ENCODE results near the gene PANK2. TPM values are rescaled to one million over a fixed set of nuclear protein-coding genes. Genes with fewer than 3 reads are reported as not detected.
"Not testable (repeated sequence)": the region's sequence is repeated elsewhere in the genome, so short reads cannot be mapped to it uniquely, and the experiment has no call there.

PANK2 gene
- total RNA-seq, 1 donor from 2014 or later = 59.3 TPM

DNA sequence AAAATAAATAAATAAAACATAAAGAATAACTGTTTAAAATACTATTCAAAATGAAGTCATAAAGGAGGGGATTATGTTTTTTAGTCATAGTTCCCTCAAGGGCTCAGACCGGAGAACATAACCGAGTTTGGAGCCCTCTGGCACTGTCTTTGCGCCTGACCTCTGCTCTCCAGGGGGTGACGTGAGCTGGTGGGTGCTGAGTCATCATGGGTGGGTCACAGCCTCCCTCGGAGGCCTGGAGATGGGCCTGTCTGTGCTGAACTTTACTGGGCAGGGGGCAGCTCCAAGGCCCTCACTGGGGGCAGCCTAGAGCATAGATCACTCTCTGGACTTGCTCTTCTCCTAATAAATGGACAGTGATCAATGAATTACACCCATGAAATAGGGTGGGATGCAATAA is 45.7 kb upstream of the PANK2 start:
- no peaks in the 10 kb centered on the region for H3K36me3 ChIP-seq (ENCODE audit: insufficient read depth, low read length)
- Mint-ChIP-seq H3K27me3 (ENCODE audit: low read depth, unreplicated experiment) (no peaks in the 10 kb centered on the region), H3K4me1 (ENCODE audit: low read depth, unreplicated experiment) (peaks cover 9% of the 10 kb centered on the region), H3K4me3 (ENCODE audit: unreplicated experiment) (no peak overlapping the region), H3K9me3 (ENCODE audit: unreplicated experiment) (no peaks in the 10 kb centered on the region), H3K36me3 (ENCODE audit: low read depth, unreplicated experiment) (no peaks in the 10 kb centered on the region), H3K27ac (ENCODE audit: unreplicated experiment) (no peak overlapping the region)
- DNase-seq (ENCODE audit: low read depth) (peak; percentile 32), FAIRE-seq (no peak)
- peak overlapping the region; percentile 19 for H3K27ac ChIP-seq (ENCODE audit: low read depth, low read length)
- H4K20me1 ChIP-seq (ENCODE audit: insufficient read depth, low read length) = peaks cover 7% of the 10 kb centered on the region
- peaks cover 19% of the 10 kb centered on the region for H3K4me1 ChIP-seq (ENCODE audit: insufficient read depth, low read length)
- H3K4me2 ChIP-seq (ENCODE audit: low read length) = no peak overlapping the region
- H3K27me3 ChIP-seq (ENCODE audit: insufficient read depth, low read length) = no peaks in the 10 kb centered on the region
- no peak overlapping the region for H2AFZ ChIP-seq (ENCODE audit: low read depth, low read length)
- no peak overlapping the region for H3K4me3 ChIP-seq (ENCODE audit: insufficient read depth, low read depth, low read length)
- no peak overlapping the region for H3K9ac ChIP-seq (ENCODE audit: low read length)
- TF ChIP-seq EZH2 (IDR thresholded peaks at IDR 0.05; ENCODE audit: insufficient read depth, low read length) = no peak
- no peak for TF ChIP-seq CTCF (IDR thresholded peaks at IDR 0.05; ENCODE audit: insufficient read depth, low read depth, low read length)
- peaks cover 24% of the 10 kb centered on the region for H3K79me2 ChIP-seq (ENCODE audit: insufficient read depth, low read length)
- no peaks in the 10 kb centered on the region for H3K9me3 ChIP-seq (ENCODE audit: insufficient read depth, low read depth, low read length)

GRCh38 chr20:3843990-3844619 is 45.1 kb upstream of the PANK2 start:
- not testable (repeated sequence) for H3K4me3 Mint-ChIP-seq (ENCODE audit: unreplicated experiment); H3K9ac ChIP-seq (ENCODE audit: low read length); FAIRE-seq; DNase-seq (ENCODE audit: low read depth); H3K27ac ChIP-seq (ENCODE audit: low read depth, low read length); H3K9me3 ChIP-seq (ENCODE audit: insufficient read depth, low read depth, low read length); H3K27me3 ChIP-seq (ENCODE audit: insufficient read depth, low read length); H3K4me2 ChIP-seq (ENCODE audit: low read length); H3K27ac Mint-ChIP-seq (ENCODE audit: unreplicated experiment); H3K36me3 ChIP-seq (ENCODE audit: insufficient read depth, low read length); H3K4me3 ChIP-seq (ENCODE audit: insufficient read depth, low read depth, low read length); H2AFZ ChIP-seq (ENCODE audit: low read depth, low read length); H3K9me3 Mint-ChIP-seq (ENCODE audit: unreplicated experiment); H3K27me3 Mint-ChIP-seq (ENCODE audit: low read depth, unreplicated experiment); H3K36me3 Mint-ChIP-seq (ENCODE audit: low read depth, unreplicated experiment)
- peaks cover 30% of the 10 kb centered on the region for H3K79me2 ChIP-seq (ENCODE audit: insufficient read depth, low read length)
- H3K4me1 Mint-ChIP-seq (ENCODE audit: low read depth, unreplicated experiment) = peaks cover 14% of the 10 kb centered on the region
- H3K4me1 ChIP-seq (ENCODE audit: insufficient read depth, low read length) = peaks cover 19% of the 10 kb centered on the region
- H4K20me1 ChIP-seq (ENCODE audit: insufficient read depth, low read length) = peaks cover 14% of the 10 kb centered on the region

DNA sequence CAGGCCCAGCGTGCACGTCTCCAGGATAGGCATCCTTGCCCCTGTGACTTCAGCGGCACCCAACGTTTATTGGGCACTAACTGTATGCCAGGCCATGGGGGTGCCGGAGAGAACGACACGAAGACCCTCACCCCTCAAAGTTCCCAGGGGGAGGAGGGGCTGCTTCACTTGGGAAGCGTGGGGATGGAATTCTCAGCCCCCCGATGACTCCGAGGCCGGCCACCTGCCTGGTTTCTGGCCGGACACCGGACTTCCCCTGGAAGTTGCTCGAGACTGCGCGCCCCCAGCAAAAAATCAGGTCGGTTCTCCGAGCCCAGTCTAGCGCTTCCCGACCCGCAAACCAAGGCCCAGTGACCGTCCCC is 42.8 kb upstream of the PANK2 start:
- peak overlapping the region; percentile 61 for H3K27ac ChIP-seq (ENCODE audit: low read depth, low read length)
- H3K4me3 ChIP-seq (ENCODE audit: insufficient read depth, low read depth, low read length) = peak overlapping the region; percentile 78
- H2AFZ ChIP-seq (ENCODE audit: low read depth, low read length) = peak overlapping the region; percentile 86
- FAIRE-seq (no peak), DNase-seq (ENCODE audit: low read depth) (no peak)
- H3K4me3 Mint-ChIP-seq (ENCODE audit: unreplicated experiment) = peak overlapping the region; percentile 96
- H3K4me1 Mint-ChIP-seq (ENCODE audit: low read depth, unreplicated experiment) = peaks cover 16% of the 10 kb centered on the region
- H3K36me3 Mint-ChIP-seq (ENCODE audit: low read depth, unreplicated experiment) = peaks cover 3% of the 10 kb centered on the region
- peaks cover 42% of the 10 kb centered on the region for H3K79me2 ChIP-seq (ENCODE audit: insufficient read depth, low read length)
- H4K20me1 ChIP-seq (ENCODE audit: insufficient read depth, low read length) = peaks cover 20% of the 10 kb centered on the region
- H3K9me3 Mint-ChIP-seq (ENCODE audit: unreplicated experiment) = no peaks in the 10 kb centered on the region
- no peaks in the 10 kb centered on the region for H3K36me3 ChIP-seq (ENCODE audit: insufficient read depth, low read length)
- peak overlapping the region; percentile 98 for H3K4me2 ChIP-seq (ENCODE audit: low read length)
- H3K9ac ChIP-seq (ENCODE audit: low read length) = peak overlapping the region; percentile 94
- TF ChIP-seq CTCF (IDR thresholded peaks at IDR 0.05; ENCODE audit: insufficient read depth, low read depth, low read length) = no peak
- no peak for TF ChIP-seq EZH2 (IDR thresholded peaks at IDR 0.05; ENCODE audit: insufficient read depth, low read length)
- H3K27me3 Mint-ChIP-seq (ENCODE audit: low read depth, unreplicated experiment) = no peaks in the 10 kb centered on the region
- H3K27ac Mint-ChIP-seq (ENCODE audit: unreplicated experiment) = no peak overlapping the region
- peaks cover 19% of the 10 kb centered on the region for H3K4me1 ChIP-seq (ENCODE audit: insufficient read depth, low read length)
- H3K27me3 ChIP-seq (ENCODE audit: insufficient read depth, low read length) = no peaks in the 10 kb centered on the region
- H3K9me3 ChIP-seq (ENCODE audit: insufficient read depth, low read depth, low read length) = no peaks in the 10 kb centered on the region
